Choroid plexus epithelial cell (primary cell): Measurements from ENCODE around the gene TAX1BP1.

Experiments
- DNase-seq: peaks from one replicate; pipeline ENCODE4 v3.0.0-alpha.2; 2010; ENCODE audit warnings: low read depth
- H3K4me3 ChIP-seq: 2 replicates; pipeline ENCODE4 v1.5.1; 2011; ENCODE audit warnings: low read depth, mild to moderate bottlenecking, control low read depth, low read length, moderate library complexity
- CTCF ChIP-seq: conservative IDR thresholded peaks from 2 replicates; pipeline ENCODE4 v1.5.1; 2011; ENCODE audit warnings: low read depth, mild to moderate bottlenecking, control low read depth, inconsistent platforms, low read length, moderate library complexity

TAX1BP1 gene

GRCh38 chr7:27872356-27873275 is 132.7 kb downstream of the TAX1BP1 start:
- TF ChIP-seq CTCF: no peak
- H3K4me3 ChIP-seq: no peak overlapping the region
- peak; percentile 30 for DNase-seq

GRCh38 chr7:27873981-27874957 is 134.3 kb downstream of the TAX1BP1 start:
- peak; percentile 56 for DNase-seq
- no peak for TF ChIP-seq CTCF
- no peak overlapping the region for H3K4me3 ChIP-seq

- no peak overlapping the region for H3K4me3 ChIP-seq
- TF ChIP-seq CTCF: no peak
- no peak for DNase-seq
Observed at GRCh38 chr7:27875061-27875460, 135.1 kb downstream of the TAX1BP1 start.

GRCh38 chr7:27875832-27876231 is 135.9 kb downstream of the TAX1BP1 start:
- H3K4me3 ChIP-seq: no peak overlapping the region
- TF ChIP-seq CTCF: no peak
- no peak for DNase-seq

GRCh38 chr7:27876756-27877155 is 136.8 kb downstream of the TAX1BP1 start:
- no peak for DNase-seq
- TF ChIP-seq CTCF: no peak
- no peak overlapping the region for H3K4me3 ChIP-seq
